OCI-LY7 (cell line): ENCODE measurements around the gene SERPIND1.

Source experiments
- CTCF ChIP-seq: fragments of 200-600 bp; sonication (generic); conservative IDR thresholded peaks from 2 replicates; pipeline ENCODE4 v1.5.1; 2014; ENCODE audit warnings: mild to moderate bottlenecking, antibody characterized with exemption, low read length, moderate library complexity, mixed read lengths
- EZH2phosphoT487 ChIP-seq: fragments of 200-600 bp; sonication (generic); IDR thresholded peaks from 2 replicates; pipeline ENCODE4 v1.6.1; 2018; ENCODE audit warnings: low read depth, borderline replicate concordance, mild to moderate bottlenecking, mixed run types, antibody characterized with exemption, low read length, moderate library complexity, mixed read lengths

- no peak; the same call in 1 of the 2 replicates for TF ChIP-seq CTCF
- TF ChIP-seq EZH2phosphoT487: no peak
Measured at GRCh38 chr22:20758688-20759087, 15.2 kb upstream of the SERPIND1 start.
